Liver (tissue), 9 donors: ENCODE results near the gene FADD. TPM values are rescaled to one million over a fixed set of nuclear protein-coding genes. Genes with fewer than 3 reads are reported as not detected.

Source experiments
- DNase-seq: peaks from one replicate; pipeline ENCODE4 v3.0.0-alpha.2; 2017; ENCODE audit warnings: low spot score
- H3K27ac ChIP-seq, 2 donors: one replicate each; pipeline ENCODE4 v1.7.0; 2013; ENCODE audit warnings: inconsistent platforms in 2 of 2, low read length in 2 of 2, control low read depth in 1 of 2, low read depth in 1 of 2, mild to moderate bottlenecking in 1 of 2
- H3K27me3 ChIP-seq, 4 donors: one replicate each; pipeline versions ENCODE4 v1.6.1 to v1.7.0; 2013; ENCODE audit warnings: low read length in 3 of 4, inconsistent platforms in 1 of 4, mild to moderate bottlenecking in 1 of 4, moderate library complexity in 1 of 4; ENCODE audit not compliant: control insufficient read depth in 4 of 4, insufficient read depth in 4 of 4
- H3K36me3 ChIP-seq, 4 donors: one replicate each; pipeline versions ENCODE4 v1.6.1 to v1.7.0; 2013; ENCODE audit warnings: low read length in 3 of 4, mild to moderate bottlenecking in 3 of 4, low read depth in 1 of 4, moderate library complexity in 1 of 4; ENCODE audit not compliant: control insufficient read depth in 4 of 4, insufficient read depth in 3 of 4
- H3K4me1 ChIP-seq, 4 donors: one replicate each; pipeline versions ENCODE4 v1.6.1 to v1.7.0; 2013; ENCODE audit warnings: low read length in 3 of 4, mild to moderate bottlenecking in 3 of 4, moderate library complexity in 1 of 4; ENCODE audit not compliant: control insufficient read depth in 4 of 4, insufficient read depth in 4 of 4
- H3K4me3 ChIP-seq, 3 donors: one replicate each; pipeline versions ENCODE4 v1.6.1 to v1.7.0; 2013; ENCODE audit warnings: low read length in 3 of 3, control low read depth in 1 of 3, low read depth in 1 of 3, mild to moderate bottlenecking in 1 of 3
- H3K9ac ChIP-seq, 2 donors: one replicate each; pipeline ENCODE4 v1.7.0; 2013; ENCODE audit warnings: low read length in 2 of 2, mild to moderate bottlenecking in 2 of 2, moderate library complexity in 2 of 2, control low read depth in 1 of 2, low read depth in 1 of 2
- H3K9me3 ChIP-seq, 4 donors: one replicate each; pipeline versions ENCODE4 v1.6.1 to v1.7.0; 2013; ENCODE audit warnings: low read length in 3 of 4; ENCODE audit not compliant: control insufficient read depth in 4 of 4
- ATF3 ChIP-seq: IDR thresholded peaks from 2 replicates; pipeline ENCODE4 v1.6.1; 2016; ENCODE audit warnings: antibody characterized with exemption
- CTCF ChIP-seq: fragments of 150-350 bp; IDR thresholded peaks from 2 replicates; pipeline ENCODE4 v1.5.1; 2017; ENCODE audit warnings: improper control_type of control experiment, low read depth, low read length; ENCODE audit not compliant: missing input control
- EGR1 ChIP-seq, 2 donors: IDR thresholded peaks; 2 replicates each; pipeline ENCODE4 v1.6.1; 2016 to 2018; ENCODE audit warnings: antibody characterized with exemption in 2 of 2, low read depth in 2 of 2
- FOXA1 ChIP-seq: IDR thresholded peaks from 2 replicates; pipeline ENCODE4 v1.6.1; 2016; ENCODE audit warnings: antibody characterized with exemption
- FOXA2 ChIP-seq: IDR thresholded peaks from 2 replicates; pipeline ENCODE4 v1.6.1; 2016; ENCODE audit warnings: antibody characterized with exemption
- GABPA ChIP-seq, 2 donors: IDR thresholded peaks in 1 of 2; conservative IDR thresholded peaks in 1 of 2; 2 replicates each; pipeline ENCODE4 v1.6.1; 2016; ENCODE audit warnings: antibody characterized with exemption in 2 of 2, mild to moderate bottlenecking in 1 of 2, moderate library complexity in 1 of 2
- HNF4A ChIP-seq, 2 donors: conservative IDR thresholded peaks; 2 replicates each; pipeline ENCODE4 v1.6.1; 2016; ENCODE audit warnings: antibody characterized with exemption in 2 of 2, mild to moderate bottlenecking in 2 of 2
- HNF4G ChIP-seq: IDR thresholded peaks from 2 replicates; pipeline ENCODE4 v1.6.1; 2016; ENCODE audit warnings: antibody characterized with exemption
- JUND ChIP-seq, 2 donors: IDR thresholded peaks; 2 replicates each; pipeline ENCODE4 v1.6.1; 2016; ENCODE audit warnings: antibody characterized with exemption in 2 of 2
- MAX ChIP-seq: IDR thresholded peaks from 2 replicates; pipeline ENCODE4 v1.6.1; 2016; ENCODE audit warnings: antibody characterized with exemption
- NR2F2 ChIP-seq: IDR thresholded peaks from 2 replicates; pipeline ENCODE4 v1.6.1; 2016; ENCODE audit warnings: antibody characterized with exemption
- RAD21 ChIP-seq, 2 donors: IDR thresholded peaks; 2 replicates each; pipeline ENCODE4 v1.6.1; 2016; ENCODE audit warnings: antibody characterized with exemption in 2 of 2, mild to moderate bottlenecking in 2 of 2
- REST ChIP-seq: IDR thresholded peaks from 2 replicates; pipeline ENCODE4 v1.6.1; 2016; ENCODE audit warnings: antibody characterized with exemption, mild to moderate bottlenecking
- RXRA ChIP-seq, 2 donors: IDR thresholded peaks; 2 replicates each; pipeline ENCODE4 v1.6.1; 2017 to 2018; ENCODE audit warnings: antibody characterized with exemption in 2 of 2, mild to moderate bottlenecking in 1 of 2
- SP1 ChIP-seq: IDR thresholded peaks from 2 replicates; pipeline ENCODE4 v1.6.1; 2018; ENCODE audit warnings: antibody characterized with exemption, mild to moderate bottlenecking
- TAF1 ChIP-seq: conservative IDR thresholded peaks from 2 replicates; pipeline ENCODE4 v1.6.1; 2016; ENCODE audit warnings: antibody characterized with exemption, mild to moderate bottlenecking
- YY1 ChIP-seq: IDR thresholded peaks from 2 replicates; pipeline ENCODE4 v1.6.1; 2016; ENCODE audit warnings: antibody characterized with exemption, mild to moderate bottlenecking
- ZBTB33 ChIP-seq: IDR thresholded peaks from 2 replicates; pipeline ENCODE4 v1.6.1; 2016; ENCODE audit warnings: antibody characterized with exemption
- WGBS: extraction: QIAGEN DNeasy Blood & Tissue Kit; methylation state at CpG from one replicate; pipeline ENCODE4 v1.1.7; 2013; 5-methylcytosine and 5-hydroxymethylcytosine counted together
- polyA plus RNA-seq, 2 donors: library from polyadenylated mRNA; stranded (reverse) in 1 of 2; unstranded in 1 of 2; fragments of 200-250 nt in 1 of 2; fragments of >200 nt in 1 of 2; fragmentation: Nextera tagmentation in 1 of 2; extraction: Ambion mirVana in 1 of 2; gene quantifications; one replicate each; pipeline versions ENCODE4 v1.2.1 to v1.2.3, GENCODE V29; 2013 to 2015
- total RNA-seq, 2 donors: library from RNA; depleted of rRNA; stranded (reverse); fragments of >200 nt; gene quantifications; one replicate each; pipeline ENCODE4 v1.2.3, GENCODE V29; 2014
- donor health status: healthy.
- donor health status: healthy.
- donor health status: healthy.
- donor health status: healthy.
- donor health status: healthy.

The FADD gene
- total and polyA plus RNA-seq, 4 donors = 1.8 to 17.3 (median 14.8) TPM

GRCh38 chr11:70252844-70253243 lies 49.7 kb downstream of the FADD start:
- TF ChIP-seq NR2F2 (no peak), ZBTB33 (no peak), FOXA1 (no peak), GABPA (IDR thresholded peaks at IDR 0.05 in 1 of 2, conservative IDR thresholded peaks at IDR 0.05 in 1 of 2) (no peak), ATF3 (no peak), HNF4A (conservative IDR thresholded peaks at IDR 0.05) (no peak), EGR1 (IDR thresholded peaks at IDR 0.05; ENCODE audit: low read depth in 2 of 2) (no peak), MAX (no peak), RAD21 (IDR thresholded peaks at IDR 0.05) (no peak), HNF4G (no peak), SP1 (no peak), TAF1 (no peak), REST (no peak), YY1 (no peak), JUND (IDR thresholded peaks at IDR 0.05) (no peak), RXRA (IDR thresholded peaks at IDR 0.05) (no peak), FOXA2 (no peak), CTCF (no peak)
- no peaks in the 10 kb centered on the region for H3K27me3 ChIP-seq
- DNase-seq = no peak
- H3K27ac ChIP-seq = no peak overlapping the region
- H3K4me1 ChIP-seq = no peaks in the 10 kb centered on the region
- no peaks in the 10 kb centered on the region for H3K36me3 ChIP-seq
- no peaks in the 10 kb centered on the region for H3K9me3 ChIP-seq
- no peak overlapping the region for H3K9ac ChIP-seq
- WGBS = 92% methylated on average over 12 of the region's 12 CpGs
- no peak overlapping the region for H3K4me3 ChIP-seq
